ENCODE data around the gene ABCA2. TPM values are rescaled to one million over a fixed set of nuclear protein-coding genes. Genes with fewer than 3 reads are reported as not detected.
"Not testable (repeated sequence)": the region's sequence is repeated elsewhere in the genome, so short reads cannot be mapped to it uniquely, and the experiment has no call there.

The ABCA2 gene
- total RNA-seq, 1 donor from 2014 or later, result 62.4 TPM

DNA sequence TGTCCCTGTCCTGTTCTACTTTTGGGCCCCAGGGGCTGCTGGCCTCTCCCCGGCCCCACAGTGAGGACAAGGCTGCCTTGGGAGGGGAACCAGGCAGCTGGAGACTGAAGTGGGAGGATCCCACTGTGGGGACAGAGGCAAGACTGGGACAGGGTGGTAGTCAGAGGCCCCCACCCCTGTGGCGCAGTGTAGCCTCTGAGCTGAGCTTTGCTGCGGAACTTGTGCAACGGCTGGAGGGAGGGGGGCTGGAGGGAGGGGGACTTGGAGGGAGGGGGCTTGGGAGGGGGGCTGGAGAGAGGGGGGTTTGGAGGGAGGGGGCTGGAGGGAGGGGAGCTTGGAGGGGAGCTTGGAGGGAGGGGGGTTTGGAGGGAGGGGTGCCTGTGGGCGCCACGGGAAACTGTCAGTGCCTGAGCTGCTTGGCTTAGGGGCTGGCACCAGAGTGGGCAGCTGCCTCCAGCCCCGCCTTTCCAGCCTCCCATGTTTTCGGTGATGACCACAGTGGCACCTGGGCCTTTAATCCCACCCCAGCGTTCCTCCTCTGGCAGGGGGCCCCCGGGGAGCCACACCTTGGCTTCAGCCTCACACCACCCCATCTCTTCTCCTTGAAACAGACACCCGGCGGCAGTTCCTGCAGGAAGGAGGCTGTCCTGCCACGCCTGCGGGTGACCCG lies 6.1 kb upstream of the ABCA2 start:
- Mint-ChIP-seq H3K36me3 (ENCODE audit: low read depth) (peaks cover 4% of the 10 kb centered on the region), H3K27ac (ENCODE audit: unreplicated experiment) (no peak overlapping the region), H3K4me3 (ENCODE audit: unreplicated experiment) (no peak overlapping the region), H3K27me3 (ENCODE audit: low read depth) (no peaks in the 10 kb centered on the region), H3K4me1 (ENCODE audit: low read depth) (no peaks in the 10 kb centered on the region), H3K9me3 (ENCODE audit: low read depth) (no peaks in the 10 kb centered on the region)
- TF ChIP-seq, protein P1, sequence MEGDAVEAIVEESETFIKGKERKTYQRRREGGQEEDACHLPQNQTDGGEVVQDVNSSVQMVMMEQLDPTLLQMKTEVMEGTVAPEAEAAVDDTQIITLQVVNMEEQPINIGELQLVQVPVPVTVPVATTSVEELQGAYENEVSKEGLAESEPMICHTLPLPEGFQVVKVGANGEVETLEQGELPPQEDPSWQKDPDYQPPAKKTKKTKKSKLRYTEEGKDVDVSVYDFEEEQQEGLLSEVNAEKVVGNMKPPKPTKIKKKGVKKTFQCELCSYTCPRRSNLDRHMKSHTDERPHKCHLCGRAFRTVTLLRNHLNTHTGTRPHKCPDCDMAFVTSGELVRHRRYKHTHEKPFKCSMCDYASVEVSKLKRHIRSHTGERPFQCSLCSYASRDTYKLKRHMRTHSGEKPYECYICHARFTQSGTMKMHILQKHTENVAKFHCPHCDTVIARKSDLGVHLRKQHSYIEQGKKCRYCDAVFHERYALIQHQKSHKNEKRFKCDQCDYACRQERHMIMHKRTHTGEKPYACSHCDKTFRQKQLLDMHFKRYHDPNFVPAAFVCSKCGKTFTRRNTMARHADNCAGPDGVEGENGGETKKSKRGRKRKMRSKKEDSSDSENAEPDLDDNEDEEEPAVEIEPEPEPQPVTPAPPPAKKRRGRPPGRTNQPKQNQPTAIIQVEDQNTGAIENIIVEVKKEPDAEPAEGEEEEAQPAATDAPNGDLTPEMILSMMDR (IDR thresholded peaks at IDR 0.05), result no peak
- no peak for DNase-seq (ENCODE audit: low spot score)

DNA sequence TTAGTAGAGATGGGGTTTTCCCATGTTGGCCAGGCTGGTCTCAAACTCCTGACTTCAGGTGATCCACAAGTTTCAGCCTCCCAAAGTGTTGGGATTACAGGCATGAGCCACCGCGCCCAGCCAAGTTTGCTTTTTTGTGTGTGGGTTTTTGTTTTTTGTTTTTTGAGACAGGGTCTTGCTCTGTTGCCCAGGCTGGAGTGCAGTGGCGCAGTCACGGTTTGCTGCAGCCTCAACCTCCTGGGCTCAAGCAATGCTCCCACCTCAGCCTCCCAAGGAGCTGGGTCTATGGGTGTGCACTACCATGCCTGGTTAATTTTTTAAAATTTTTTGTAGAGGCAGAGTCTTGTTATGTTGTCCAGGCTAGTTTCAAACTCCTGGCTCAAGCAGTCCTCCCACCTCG lies 5.4 kb upstream of the ABCA2 start:
- H3K27ac Mint-ChIP-seq (ENCODE audit: unreplicated experiment); H3K4me3 Mint-ChIP-seq (ENCODE audit: unreplicated experiment); H3K27me3 Mint-ChIP-seq (ENCODE audit: low read depth); H3K4me1 Mint-ChIP-seq (ENCODE audit: low read depth); H3K36me3 Mint-ChIP-seq (ENCODE audit: low read depth); DNase-seq (ENCODE audit: low spot score); H3K9me3 Mint-ChIP-seq (ENCODE audit: low read depth): not testable (repeated sequence)

DNA sequence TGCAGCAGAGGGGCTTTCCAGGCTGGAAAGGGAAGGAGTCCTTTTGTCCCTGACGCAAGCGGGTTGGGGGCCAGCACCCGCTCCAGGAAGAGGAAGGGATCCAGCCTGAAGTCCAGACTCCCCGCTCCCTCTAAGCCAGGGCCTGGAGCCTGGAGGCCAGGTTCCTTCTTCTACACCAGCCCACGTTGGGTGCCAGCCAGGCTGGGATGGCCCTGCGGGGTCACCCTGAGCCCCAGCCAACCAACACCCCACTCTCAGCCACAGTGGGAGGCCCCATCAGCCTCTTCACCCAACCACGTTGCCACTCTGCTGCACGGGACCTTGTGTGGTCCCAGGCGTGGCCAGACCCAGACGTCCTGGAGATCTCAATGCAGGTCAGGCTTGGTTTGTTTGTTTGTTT lies 4.8 kb upstream of the ABCA2 start:
- no peak overlapping the region for H3K27ac Mint-ChIP-seq (ENCODE audit: unreplicated experiment)
- no peaks in the 10 kb centered on the region for H3K4me1 Mint-ChIP-seq (ENCODE audit: low read depth)
- TF ChIP-seq, protein P1 (IDR thresholded peaks at IDR 0.05), result no peak
- DNase-seq (ENCODE audit: low spot score), result no peak
- no peak overlapping the region for H3K4me3 Mint-ChIP-seq (ENCODE audit: unreplicated experiment)
- H3K9me3 Mint-ChIP-seq (ENCODE audit: low read depth), result no peaks in the 10 kb centered on the region
- H3K27me3 Mint-ChIP-seq (ENCODE audit: low read depth), result no peaks in the 10 kb centered on the region
- H3K36me3 Mint-ChIP-seq (ENCODE audit: low read depth), result no peaks in the 10 kb centered on the region

DNA sequence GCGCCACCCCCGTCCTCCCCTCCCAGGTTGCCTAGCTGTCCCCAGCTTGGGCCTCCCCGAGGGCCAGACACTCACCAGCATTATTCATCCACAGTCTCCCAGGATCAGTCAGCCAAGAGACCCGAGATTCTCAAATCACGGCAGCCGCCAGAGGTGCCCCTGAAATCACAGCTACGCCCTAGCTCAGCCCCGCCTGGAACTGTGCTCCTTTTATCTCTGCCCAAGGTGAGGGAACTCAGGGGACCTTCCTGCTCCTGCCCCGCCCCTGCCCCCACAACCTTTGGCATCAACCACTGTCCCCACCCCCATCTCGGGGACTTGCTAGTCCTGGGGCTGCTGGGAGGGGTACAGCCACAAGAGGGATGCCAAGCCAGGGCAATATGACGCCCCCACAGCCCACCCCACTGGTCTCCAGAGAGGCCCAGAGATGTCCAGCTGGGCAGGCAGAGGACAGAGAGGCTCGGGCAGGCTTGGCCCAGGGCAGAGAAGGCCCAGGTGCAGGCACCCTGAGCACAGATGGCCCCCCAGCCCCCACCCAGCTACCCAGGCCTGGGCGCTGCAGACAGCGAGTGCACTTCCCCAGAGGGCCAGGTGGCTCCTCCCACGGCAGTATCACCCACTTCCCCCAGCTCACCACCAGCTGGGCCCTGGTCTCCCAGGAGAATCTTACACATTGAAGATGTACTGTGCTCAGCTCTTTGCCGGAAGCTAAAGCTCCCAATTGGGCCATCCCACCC lies 4.0 kb upstream of the ABCA2 start, which contains the start of gene FUT7:
Gene FUT7, minus strand, starts transcription at position 185 of the 737 bp plus-strand sequence. Its CDS starts 97 bp downstream, at position 88.
- no peaks in the 10 kb centered on the region for H3K27me3 Mint-ChIP-seq (ENCODE audit: low read depth)
- no peaks in the 10 kb centered on the region for H3K9me3 Mint-ChIP-seq (ENCODE audit: low read depth)
- H3K36me3 Mint-ChIP-seq (ENCODE audit: low read depth), result no peaks in the 10 kb centered on the region
- H3K27ac Mint-ChIP-seq (ENCODE audit: unreplicated experiment), result no peak within 1 kb of the TSS
- peaks cover 3% of the 10 kb centered on the region for H3K4me1 Mint-ChIP-seq (ENCODE audit: low read depth)
- H3K4me3 Mint-ChIP-seq (ENCODE audit: unreplicated experiment), result no peak within 1 kb of the TSS
- TF ChIP-seq, protein P1 (IDR thresholded peaks at IDR 0.05), result no peak
- DNase-seq (ENCODE audit: low spot score), result no peak

DNA sequence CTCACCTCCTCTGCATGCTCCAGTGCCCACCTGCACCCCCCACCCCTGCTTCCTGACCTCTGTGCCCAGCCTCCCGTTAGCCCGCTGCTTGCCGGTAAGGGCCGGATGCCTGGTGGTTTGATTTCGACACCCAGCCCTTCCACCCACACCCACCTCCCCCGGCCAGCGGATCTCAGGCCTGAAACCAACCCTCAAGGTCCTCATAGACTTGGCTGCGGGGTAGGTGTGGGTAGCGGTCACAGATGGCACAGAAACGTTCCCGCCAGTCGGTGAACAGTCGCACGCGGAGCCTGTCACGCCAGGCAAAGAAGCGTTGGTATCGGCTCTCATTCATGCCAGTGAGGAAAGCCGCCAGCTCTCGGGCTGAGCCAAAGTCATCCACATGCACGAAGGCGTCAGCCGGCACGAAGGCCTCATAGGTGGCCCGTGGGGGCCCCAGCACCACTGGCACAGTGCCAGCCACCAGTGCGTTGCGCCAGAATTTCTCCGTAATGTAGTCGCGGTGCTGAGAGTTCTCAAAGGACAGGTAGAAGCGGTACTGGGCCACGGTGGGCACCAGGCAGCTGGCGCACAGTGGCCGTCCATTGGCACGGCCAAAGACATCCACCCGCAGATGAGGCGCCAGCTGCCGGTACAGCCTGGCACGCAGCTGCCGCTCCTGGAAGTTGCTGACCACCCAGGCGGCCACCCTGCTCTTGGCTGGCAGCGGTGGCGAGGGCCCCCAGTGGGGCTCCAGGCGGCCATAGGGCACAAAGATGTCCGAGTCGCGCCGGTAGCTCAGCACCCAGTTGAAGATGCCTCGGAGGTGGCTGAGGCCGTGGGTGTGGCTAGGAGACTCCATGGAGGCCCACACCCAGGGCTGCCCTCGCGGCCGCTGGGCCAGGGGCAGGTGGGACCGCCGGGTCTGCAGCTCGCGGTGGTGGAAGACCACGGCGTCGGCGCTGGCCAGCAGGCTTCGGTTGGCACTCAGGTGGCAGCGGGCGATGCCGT lies 2.8 kb upstream of the ABCA2 start:
- H3K27ac Mint-ChIP-seq (ENCODE audit: unreplicated experiment), result no peak overlapping the region
- no peak overlapping the region for H3K4me3 Mint-ChIP-seq (ENCODE audit: unreplicated experiment)
- H3K36me3 Mint-ChIP-seq (ENCODE audit: low read depth), result no peaks in the 10 kb centered on the region
- H3K9me3 Mint-ChIP-seq (ENCODE audit: low read depth), result no peaks in the 10 kb centered on the region
- no peak for DNase-seq (ENCODE audit: low spot score)
- TF ChIP-seq, protein P1 (IDR thresholded peaks at IDR 0.05), result no peak
- H3K27me3 Mint-ChIP-seq (ENCODE audit: low read depth), result no peaks in the 10 kb centered on the region
- H3K4me1 Mint-ChIP-seq (ENCODE audit: low read depth), result peaks cover 7% of the 10 kb centered on the region

All from chondrocyte (in vitro differentiated cells).